Ovary (tissue), 9 donors: ENCODE measurements around the gene GRB2. TPM values are rescaled to one million over a fixed set of nuclear protein-coding genes. Genes with fewer than 3 reads are reported as not detected.
A peak's percentile ranks its signal among the peaks of the same experiment; 100 is the strongest.

Source experiments
- DNase-seq, 5 donors: peaks; one replicate each; pipeline ENCODE4 v3.0.0-alpha.2; 2019 to 2020
- H3K27ac ChIP-seq, 2 donors: fragments of 200-600 bp; one replicate each; pipeline versions ENCODE4 v1.5.1 to v1.8.0; 2019 to 2022
- H3K27me3 ChIP-seq: fragments of 200-600 bp; one replicate; pipeline ENCODE4 v1.8.0; 2022
- H3K36me3 ChIP-seq: fragments of 200-600 bp; sonication (generic); one replicate; pipeline ENCODE4 v1.5.1; 2019
- H3K4me1 ChIP-seq: one replicate; pipeline ENCODE4 v1.8.1; 2013; ENCODE audit warnings: mild to moderate bottlenecking, moderate library complexity; ENCODE audit not compliant: insufficient read depth
- H3K4me3 ChIP-seq: fragments of 200-600 bp; sonication (generic); one replicate; pipeline ENCODE4 v1.5.1; 2017
- H3K9me3 ChIP-seq, 2 donors: fragments of 200-600 bp in 1 of 2; sonication (generic) in 1 of 2; one replicate each; pipeline versions ENCODE4 v1.5.1 to v1.8.1; 2013 to 2019; ENCODE audit warnings: mild to moderate bottlenecking in 1 of 2, moderate library complexity in 1 of 2
- CTCF ChIP-seq, 3 donors: fragments of 450-650 bp in 2 of 3; fragments of 200-600 bp in 1 of 3; IDR thresholded peaks; one replicate each; pipeline versions ENCODE4 v1.5.1 to v1.8.0; 2016 to 2022; ENCODE audit warnings: antibody characterized with exemption in 3 of 3, mild to moderate bottlenecking in 1 of 3
- EP300 ChIP-seq: sonication (generic); formaldehyde crosslinking; IDR thresholded peaks from one replicate; pipeline ENCODE4 v1.6.1; 2017; ENCODE audit warnings: antibody characterized with exemption
- POLR2A ChIP-seq: fragments of 450-650 bp; IDR thresholded peaks from one replicate; pipeline ENCODE4 v1.6.1; 2017; ENCODE audit warnings: antibody characterized with exemption, mild to moderate bottlenecking, moderate library complexity
- WGBS, 3 donors: extraction: QIAGEN DNeasy Blood & Tissue Kit in 1 of 3; methylation state at CpG; one replicate each; pipeline versions ENCODE4 v1.1.5 to v1.1.7; 2013 to 2017; 5-methylcytosine and 5-hydroxymethylcytosine counted together
- intact Hi-C, 4 donors: fragments of 100-400 bp; cut with DNase I; formaldehyde crosslinking; loops; one replicate each; pipeline versions ENCODE4 v1.11.0 to v1.15.1; 2022 to 2023
- polyA plus RNA-seq, 2 donors: library from polyadenylated mRNA; stranded (reverse); fragments of 200-250 nt in 1 of 2; fragments of 350-450 nt in 1 of 2; fragmentation: Illumina TruSeq in 1 of 2; extraction: RNeasy Lipid Tissue Mini Kit (QIAGEN cat#74804) in 1 of 2; gene quantifications; one replicate each; pipeline ENCODE4 v1.2.3, GENCODE V29; 2013 to 2014
- total RNA-seq, 7 donors: library from RNA; depleted of rRNA in 2 of 7; stranded (reverse); fragments of >200 nt in 2 of 7; fragmentation: NEBNext Ultra II Directional in 3 of 7; extraction: Animal tissue kit (Norgen Biotek cat#: 25700) in 3 of 7; gene quantifications; one replicate each; pipeline versions ENCODE4 v1.1.0 to v1.2.4, GENCODE V29; 2016 to 2023
- donor health status: DM: no; HTN: no; CAD: no; lungs with moderate emphysema.
- donor health status: DM: no; HTN: no; CAD: no.
- donor health status: Bipolar disorder and iron deficiency.
- donor health status: DM: yes; HTN: yes; CAD: no.
- donor health status: DM: no; HTN: no; CAD: no.
- donor health status: DM: yes; HTN: yes; CAD: no.

GRB2 gene
- total and polyA plus RNA-seq, 9 donors: 41.5 to 88.2 (median 62.6) TPM

- H3K4me3 ChIP-seq: peak overlapping the region; percentile 66
- peak in 3 of 5 donors; percentile 47 to 55 (median 54) for DNase-seq
- WGBS, 3 donors: 3 to 11% (median 3%) methylated on average over 26 of the region's 26 CpGs
- no peaks in the 10 kb centered on the region for H3K36me3 ChIP-seq
- H3K9me3 ChIP-seq: no peaks in the 10 kb centered on the region
- H3K27me3 ChIP-seq: no peaks in the 10 kb centered on the region
- no peaks in the 10 kb centered on the region for H3K4me1 ChIP-seq
- peak overlapping the region; percentile 51 to 75 for H3K27ac ChIP-seq
- TF ChIP-seq CTCF (IDR thresholded peaks at IDR 0.05) (no peak), POLR2A (no peak), EP300 (no peak)
- intact Hi-C loops: no loop called here
Measured at GRCh38 chr17:75289832-75290337, 115.6 kb downstream of the GRB2 start.

GRCh38 chr17:75289115-75289831, 116.2 kb downstream of the GRB2 start, which contains the start of gene SLC25A19:
Gene SLC25A19 (minus strand): TSS chr17:75289433. CDS start chr17:75286764, 2,669 bp downstream.
- Histone ChIP-seq H3K27ac (peak within 1 kb of the TSS; percentile 51 to 75), H3K27me3 (no peaks in the 10 kb centered on the region), H3K36me3 (no peaks in the 10 kb centered on the region), H3K4me3 (peak within 1 kb of the TSS; percentile 66), H3K9me3 (no peaks in the 10 kb centered on the region), H3K4me1 (no peaks in the 10 kb centered on the region)
- WGBS, 3 donors: 0 to 1% (median 0%) methylated on average over 62 to 65 of the region's 65 CpGs
- intact Hi-C loops: no loop called here
- TF ChIP-seq POLR2A (peak; percentile 70), CTCF (IDR thresholded peaks at IDR 0.05) (no peak), EP300 (no peak)
- peak; percentile 96 to 98 (median 96) for DNase-seq

- no peak for DNase-seq
- intact Hi-C loops: no loop called here
- no peaks in the 10 kb centered on the region for H3K9me3 ChIP-seq
Measured at GRCh38 chr17:75288770-75289114, 116.7 kb downstream of the GRB2 start.

GRCh38 chr17:75288359-75288758, 117.1 kb downstream of the GRB2 start:
- Histone ChIP-seq H3K27ac (no peak overlapping the region), H3K27me3 (no peaks in the 10 kb centered on the region), H3K4me3 (peak overlapping the region; percentile 66), H3K36me3 (no peaks in the 10 kb centered on the region), H3K4me1 (no peaks in the 10 kb centered on the region), H3K9me3 (no peaks in the 10 kb centered on the region)
- TF ChIP-seq CTCF (IDR thresholded peaks at IDR 0.05) (no peak), POLR2A (no peak), EP300 (no peak)
- WGBS, 3 donors: 21 to 29% (median 22%) methylated on average over 2 of the region's 2 CpGs
- intact Hi-C loops: no loop called here
- DNase-seq: no peak

More at GRCh38 chr17:75288770-75289114, 116.7 kb downstream of the GRB2 start:
- WGBS, 3 donors: 0 to 1% (median 1%) methylated on average over 14 of the region's 14 CpGs
- no peaks in the 10 kb centered on the region for H3K27me3 ChIP-seq
- H3K4me3 ChIP-seq: peak overlapping the region; percentile 66
- no peaks in the 10 kb centered on the region for H3K4me1 ChIP-seq
- H3K36me3 ChIP-seq: no peaks in the 10 kb centered on the region
- TF ChIP-seq EP300: no peak
- TF ChIP-seq POLR2A: no peak
- TF ChIP-seq CTCF (IDR thresholded peaks at IDR 0.05): no peak
- peak overlapping the region in 1 of 2 donors; percentile 75 for H3K27ac ChIP-seq
